Keratinocyte (primary cell): ENCODE measurements around the gene SPTBN1. TPM values are rescaled to one million over a fixed set of nuclear protein-coding genes. Genes with fewer than 3 reads are reported as not detected.

Experiments
- DNase-seq: peaks from one replicate; pipeline ENCODE4 v3.0.0-alpha.2; 2011; ENCODE audit warnings: low read depth, missing footprints, low spot score
- FAIRE-seq: peaks from 2 replicates; lab custom pipeline; 2011; peaks lifted over from hg19 to GRCh38; lab: Jason Lieb, UNC
- H2AFZ ChIP-seq: 2 replicates; pipeline ENCODE4 v1.6.0; 2012; ENCODE audit warnings: low read length, control low read depth, inconsistent platforms; ENCODE audit not compliant: control insufficient read depth
- H3K27ac ChIP-seq: 2 replicates; pipeline ENCODE4 v1.5.1; 2011; ENCODE audit warnings: low read length; ENCODE audit not compliant: control insufficient read depth, insufficient read depth
- H3K27me3 ChIP-seq: 3 replicates; pipeline ENCODE4 v1.6.0; 2011; ENCODE audit warnings: low read length; ENCODE audit not compliant: control insufficient read depth, insufficient read depth; ENCODE audit errors: extremely low read depth
- H3K36me3 ChIP-seq, 2 experiments: 2 replicates in 1 of 2; 3 replicates in 1 of 2; pipeline ENCODE4 v1.5.1; 2011; ENCODE audit warnings: low read length in 2 of 2, mild to moderate bottlenecking in 1 of 2; ENCODE audit not compliant: control insufficient read depth in 2 of 2, insufficient read depth in 2 of 2; ENCODE audit errors: extremely low read depth in 1 of 2
- H3K4me1 ChIP-seq: 3 replicates; pipeline ENCODE4 v1.5.1; 2011; ENCODE audit warnings: low read length; ENCODE audit not compliant: control insufficient read depth, insufficient read depth; ENCODE audit errors: extremely low read depth
- H3K4me2 ChIP-seq: 3 replicates; pipeline ENCODE4 v1.6.0; 2011; ENCODE audit warnings: low read depth, low read length; ENCODE audit not compliant: control insufficient read depth, insufficient read depth; ENCODE audit errors: extremely low read depth
- H3K4me3 ChIP-seq, 3 experiments: fragments of 200-600 bp in 1 of 3; sonication (generic) in 1 of 3; 2 replicates in 2 of 3; 3 replicates in 1 of 3; pipeline ENCODE4 v1.5.1; 2011 to 2016; ENCODE audit warnings: low read length in 3 of 3, mild to moderate bottlenecking in 3 of 3, control low read depth in 2 of 3, inconsistent platforms in 1 of 3, low read depth in 1 of 3, mixed read lengths in 1 of 3, mixed run types in 1 of 3, moderate library complexity in 1 of 3; ENCODE audit not compliant: control insufficient read depth in 2 of 3, insufficient read depth in 2 of 3; ENCODE audit errors: extremely low read depth in 1 of 3
- H3K79me2 ChIP-seq: 2 replicates; pipeline ENCODE4 v1.6.0; 2012; ENCODE audit warnings: low read length; ENCODE audit not compliant: control insufficient read depth, insufficient read depth
- H3K9ac ChIP-seq: 3 replicates; pipeline ENCODE4 v1.6.0; 2011; ENCODE audit warnings: low read length; ENCODE audit not compliant: control insufficient read depth, insufficient read depth; ENCODE audit errors: extremely low read depth
- H3K9me1 ChIP-seq: 3 replicates; pipeline ENCODE4 v1.6.0; 2011; ENCODE audit warnings: low read length; ENCODE audit not compliant: control insufficient read depth, insufficient read depth; ENCODE audit errors: extremely low read depth
- H3K9me3 ChIP-seq: 2 replicates; pipeline ENCODE4 v1.5.1; 2012; ENCODE audit warnings: low read depth, low read length; ENCODE audit not compliant: control insufficient read depth
- H4K20me1 ChIP-seq: 3 replicates; pipeline ENCODE4 v1.6.0; 2011; ENCODE audit warnings: low read length; ENCODE audit not compliant: control insufficient read depth, insufficient read depth; ENCODE audit errors: extremely low read depth
- EZH2 ChIP-seq: IDR thresholded peaks from one replicate; pipeline ENCODE4 v1.6.1; 2012; ENCODE audit warnings: inconsistent platforms, mild to moderate bottlenecking, low read length, moderate library complexity
- dilution Hi-C: fragments of 300-500 bp; cut with MboI; formaldehyde crosslinking; loops from one replicate; pipeline ENCODE4 v1.7.0; 2020; ENCODE audit warnings: low sequenced_read_pairs; ENCODE audit not compliant: extremely low pct_ligation_motif_present
- polyA plus RNA-seq, 5 experiments: library from polyadenylated mRNA; depleted of rRNA in 3 of 5; stranded (reverse) in 3 of 5; stranded (forward) in 1 of 5; unstranded in 1 of 5; fragments of >200 nt; gene quantifications; 1 replicate in 1 of 5; 2 replicates in 3 of 5; 3 replicates in 1 of 5; pipeline versions ENCODE4 v1.2.1 to v1.2.3, GENCODE V29; 2011 to 2012; ENCODE audit warnings: missing spikeins in 2 of 5, low read depth in 1 of 5, low replicate concordance in 1 of 5
- TF ChIP-seq, protein P1 (sequence below), 3 experiments: IDR thresholded peaks in 1 of 3; conservative IDR thresholded peaks in 1 of 3; optimal IDR thresholded peaks in 1 of 3; 2 replicates in 2 of 3; 3 replicates in 1 of 3; pipeline versions ENCODE3 to v1.5.1; 2011; ENCODE audit warnings: low read length in 3 of 3, mild to moderate bottlenecking in 3 of 3, moderate library complexity in 2 of 3, control low read depth in 1 of 3, inconsistent platforms in 1 of 3; ENCODE audit not compliant: insufficient read depth in 2 of 3; ENCODE audit errors: extremely low read depth in 1 of 3

SPTBN1 gene
- polyA plus RNA-seq, 1 donor (not counting 4 experiments of a cell fraction or from before 2014, with no cell fraction given), result 40.0 TPM

DNA sequence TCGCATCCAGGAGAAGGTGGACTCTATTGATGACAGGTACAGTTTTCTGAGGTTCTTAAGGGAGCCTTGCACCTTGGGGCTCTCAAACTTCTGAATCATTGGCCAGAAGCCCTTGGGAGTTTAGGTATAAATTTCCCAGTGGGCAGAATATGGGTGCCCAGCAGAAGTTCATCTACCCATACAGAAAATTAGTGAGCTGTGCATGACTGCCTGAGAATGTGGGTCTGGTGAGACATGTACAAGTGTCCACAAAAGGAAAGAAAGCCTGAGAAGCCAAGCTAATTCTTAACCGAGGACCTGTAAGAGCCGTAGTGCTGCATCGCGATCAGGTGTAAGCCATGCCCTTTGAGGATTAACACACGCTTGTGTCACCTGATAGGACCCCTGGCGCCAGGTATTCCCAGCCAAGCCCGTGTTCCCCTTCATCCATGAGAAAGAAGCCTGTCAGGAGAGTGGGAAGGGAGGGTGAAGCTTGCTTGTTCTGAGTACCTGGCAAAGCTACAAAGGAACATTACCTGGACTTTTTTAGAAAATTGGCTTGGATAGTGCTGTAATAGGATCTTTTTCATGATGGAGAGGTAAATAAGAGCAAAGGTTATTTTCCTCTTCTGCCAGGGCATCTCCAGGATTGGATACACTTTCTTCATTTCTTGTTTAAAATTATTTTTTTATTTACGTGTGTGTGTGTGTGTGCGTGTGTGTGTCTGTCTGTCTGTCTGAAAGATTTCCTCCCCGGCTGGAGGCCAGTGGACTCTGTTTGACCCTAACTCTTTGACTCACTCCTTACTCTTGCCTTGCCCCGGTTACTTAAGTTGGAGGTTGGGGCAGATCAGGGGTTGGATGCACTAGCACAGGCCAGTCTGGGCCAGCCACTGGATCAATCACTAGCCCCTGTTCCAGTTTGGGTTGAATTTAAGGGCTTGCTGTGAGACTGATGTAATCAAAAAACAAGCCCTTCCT lies 176.9 kb downstream of the SPTBN1 start:
- peaks cover 51 to 64% of the 10 kb centered on the region in 2 experiments for H3K36me3 ChIP-seq

DNA sequence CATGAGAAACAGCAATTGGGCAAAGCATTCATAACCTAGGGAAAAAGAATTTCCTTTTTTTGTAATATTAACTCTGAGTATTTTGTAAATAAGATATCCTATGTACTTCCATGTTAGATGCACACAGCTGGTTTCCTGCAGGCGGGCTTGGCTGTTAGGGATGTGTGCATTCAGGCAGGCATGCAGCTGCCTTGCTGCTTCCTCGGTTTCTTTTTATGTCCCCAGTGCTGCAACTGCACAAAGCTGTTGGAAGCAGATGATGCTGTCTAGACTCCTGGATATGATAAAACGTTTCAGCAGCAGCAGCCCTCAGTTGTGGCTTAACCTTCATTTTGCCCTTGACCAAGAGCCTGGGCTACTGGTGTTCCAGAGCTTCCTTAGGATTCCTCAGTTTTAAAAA lies 177.9 kb downstream of the SPTBN1 start:
- H3K9ac ChIP-seq, result no peak overlapping the region
- DNase-seq (no peak), FAIRE-seq (no peak)
- TF ChIP-seq, protein P1, sequence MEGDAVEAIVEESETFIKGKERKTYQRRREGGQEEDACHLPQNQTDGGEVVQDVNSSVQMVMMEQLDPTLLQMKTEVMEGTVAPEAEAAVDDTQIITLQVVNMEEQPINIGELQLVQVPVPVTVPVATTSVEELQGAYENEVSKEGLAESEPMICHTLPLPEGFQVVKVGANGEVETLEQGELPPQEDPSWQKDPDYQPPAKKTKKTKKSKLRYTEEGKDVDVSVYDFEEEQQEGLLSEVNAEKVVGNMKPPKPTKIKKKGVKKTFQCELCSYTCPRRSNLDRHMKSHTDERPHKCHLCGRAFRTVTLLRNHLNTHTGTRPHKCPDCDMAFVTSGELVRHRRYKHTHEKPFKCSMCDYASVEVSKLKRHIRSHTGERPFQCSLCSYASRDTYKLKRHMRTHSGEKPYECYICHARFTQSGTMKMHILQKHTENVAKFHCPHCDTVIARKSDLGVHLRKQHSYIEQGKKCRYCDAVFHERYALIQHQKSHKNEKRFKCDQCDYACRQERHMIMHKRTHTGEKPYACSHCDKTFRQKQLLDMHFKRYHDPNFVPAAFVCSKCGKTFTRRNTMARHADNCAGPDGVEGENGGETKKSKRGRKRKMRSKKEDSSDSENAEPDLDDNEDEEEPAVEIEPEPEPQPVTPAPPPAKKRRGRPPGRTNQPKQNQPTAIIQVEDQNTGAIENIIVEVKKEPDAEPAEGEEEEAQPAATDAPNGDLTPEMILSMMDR (optimal IDR thresholded peaks at IDR 0.05 in 1 of 3, IDR thresholded peaks at IDR 0.05 in 1 of 3, conservative IDR thresholded peaks at IDR 0.05 in 1 of 3; ENCODE audit: extremely low read depth in 1 of 3, insufficient read depth in 2 of 3, low read length in 3 of 3), result no peak
- TF ChIP-seq EZH2, result no peak
- H2AFZ ChIP-seq, result no peak overlapping the region
- no peak overlapping the region for H3K27ac ChIP-seq
- no peak overlapping the region for H3K4me3 ChIP-seq
- no peaks in the 10 kb centered on the region for H4K20me1 ChIP-seq
- H3K4me1 ChIP-seq, result no peaks in the 10 kb centered on the region
- H3K4me2 ChIP-seq, result no peak overlapping the region
- dilution Hi-C loops, result no loop called here
- no peaks in the 10 kb centered on the region for H3K9me1 ChIP-seq
- H3K27me3 ChIP-seq, result no peaks in the 10 kb centered on the region
- no peaks in the 10 kb centered on the region for H3K79me2 ChIP-seq
- peaks cover 54 to 60% of the 10 kb centered on the region in 2 experiments for H3K36me3 ChIP-seq
- no peaks in the 10 kb centered on the region for H3K9me3 ChIP-seq

More for the DNA sequence above, 176.9 kb downstream of the SPTBN1 start:
- FAIRE-seq (no peak), DNase-seq (no peak)
- dilution Hi-C loops, result no loop called here
- Histone ChIP-seq H3K4me1 (no peaks in the 10 kb centered on the region), H3K4me3 (no peak overlapping the region), H3K79me2 (no peaks in the 10 kb centered on the region), H3K9me3 (no peaks in the 10 kb centered on the region), H2AFZ (no peak overlapping the region), H3K9ac (no peak overlapping the region), H3K27me3 (no peaks in the 10 kb centered on the region), H3K4me2 (no peak overlapping the region), H4K20me1 (no peaks in the 10 kb centered on the region), H3K27ac (no peak overlapping the region), H3K9me1 (no peaks in the 10 kb centered on the region)
- TF ChIP-seq EZH2, result no peak
- TF ChIP-seq, protein P1 (optimal IDR thresholded peaks at IDR 0.05 in 1 of 3, IDR thresholded peaks at IDR 0.05 in 1 of 3, conservative IDR thresholded peaks at IDR 0.05 in 1 of 3; ENCODE audit: extremely low read depth in 1 of 3, insufficient read depth in 2 of 3, low read length in 3 of 3), result no peak
